ENCODE measurements around the gene PARVA.

- TF ChIP-seq PATZ1 (CRISPR knock-in tag; IDR thresholded peaks at IDR 0.05; ENCODE audit: borderline replicate concordance) (no peak), BACH2 (CRISPR knock-in tag; IDR thresholded peaks at IDR 0.05; ENCODE audit: borderline replicate concordance) (no peak), CSRNP3 (CRISPR knock-in tag; IDR thresholded peaks at IDR 0.05) (no peak), CREB5 (CRISPR knock-in tag; IDR thresholded peaks at IDR 0.05; ENCODE audit: low read depth) (no peak), POU6F1 (CRISPR knock-in tag; IDR thresholded peaks at IDR 0.05; ENCODE audit: borderline replicate concordance, low read depth) (no peak), ZFP30 (CRISPR knock-in tag; IDR thresholded peaks at IDR 0.05) (no peak), GLIS3 (CRISPR knock-in tag; IDR thresholded peaks at IDR 0.05) (no peak), TCF4 (CRISPR knock-in tag; IDR thresholded peaks at IDR 0.05; ENCODE audit: borderline replicate concordance) (no peak), TOX (CRISPR knock-in tag; IDR thresholded peaks at IDR 0.05; ENCODE audit: borderline replicate concordance) (no peak), TSHZ2 (CRISPR knock-in tag; IDR thresholded peaks at IDR 0.05) (no peak), CSDC2 (CRISPR knock-in tag; IDR thresholded peaks at IDR 0.05) (no peak), ISL1 (CRISPR knock-in tag; IDR thresholded peaks at IDR 0.05) (peak; percentile 57), ZFP3 (CRISPR knock-in tag; IDR thresholded peaks at IDR 0.05) (no peak)
Observed at GRCh38 chr11:12564012-12564411, 186.6 kb downstream of the PARVA start.
